ENCODE results near the gene CADPS. TPM values are rescaled to one million over a fixed set of nuclear protein-coding genes. Genes with fewer than 3 reads are reported as not detected.

CADPS gene
- total and polyA plus RNA-seq, 9 of the 15 experiments (the other 6 are each of a cell fraction or from before 2014, with no cell fraction given) = not detected

DNA sequence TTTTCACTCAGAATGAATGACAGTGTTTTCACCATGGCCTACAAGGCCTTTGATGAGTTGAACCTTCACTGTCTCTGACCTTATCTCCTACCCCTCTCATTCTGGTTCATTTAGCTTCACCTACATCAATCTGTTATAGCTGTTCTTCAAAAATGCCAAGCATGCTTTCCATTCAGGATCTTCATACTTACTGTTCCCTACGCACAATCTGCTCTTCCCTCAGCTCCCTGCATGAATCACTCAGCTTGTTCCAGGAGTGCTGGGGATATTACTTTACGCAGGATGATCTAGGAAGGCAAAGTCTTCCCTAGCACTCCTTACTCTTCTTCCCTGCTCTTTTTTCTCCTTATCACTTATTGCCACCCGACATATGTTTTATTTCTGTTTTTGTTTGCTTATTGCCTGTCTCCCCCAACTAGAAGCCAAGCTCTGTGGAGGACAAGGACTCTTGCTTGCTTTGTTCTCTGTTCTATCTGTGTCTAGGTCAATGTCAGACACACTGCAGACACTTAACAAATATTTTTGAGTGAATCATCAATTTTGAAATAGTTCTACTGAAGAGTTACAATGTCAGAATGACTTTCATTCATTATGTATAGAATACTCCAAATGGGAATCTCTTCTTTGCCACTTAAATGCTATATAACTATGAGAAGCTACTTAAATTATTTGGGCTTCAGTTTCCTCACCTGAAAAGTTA is 263.5 kb downstream of the CADPS start (continued):
- TF ChIP-seq, protein P1, sequence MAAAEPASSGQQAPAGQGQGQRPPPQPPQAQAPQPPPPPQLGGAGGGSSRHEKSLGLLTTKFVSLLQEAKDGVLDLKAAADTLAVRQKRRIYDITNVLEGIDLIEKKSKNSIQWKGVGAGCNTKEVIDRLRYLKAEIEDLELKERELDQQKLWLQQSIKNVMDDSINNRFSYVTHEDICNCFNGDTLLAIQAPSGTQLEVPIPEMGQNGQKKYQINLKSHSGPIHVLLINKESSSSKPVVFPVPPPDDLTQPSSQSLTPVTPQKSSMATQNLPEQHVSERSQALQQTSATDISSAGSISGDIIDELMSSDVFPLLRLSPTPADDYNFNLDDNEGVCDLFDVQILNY (CRISPR knock-in tag; IDR thresholded peaks at IDR 0.05) = no peak

DNA sequence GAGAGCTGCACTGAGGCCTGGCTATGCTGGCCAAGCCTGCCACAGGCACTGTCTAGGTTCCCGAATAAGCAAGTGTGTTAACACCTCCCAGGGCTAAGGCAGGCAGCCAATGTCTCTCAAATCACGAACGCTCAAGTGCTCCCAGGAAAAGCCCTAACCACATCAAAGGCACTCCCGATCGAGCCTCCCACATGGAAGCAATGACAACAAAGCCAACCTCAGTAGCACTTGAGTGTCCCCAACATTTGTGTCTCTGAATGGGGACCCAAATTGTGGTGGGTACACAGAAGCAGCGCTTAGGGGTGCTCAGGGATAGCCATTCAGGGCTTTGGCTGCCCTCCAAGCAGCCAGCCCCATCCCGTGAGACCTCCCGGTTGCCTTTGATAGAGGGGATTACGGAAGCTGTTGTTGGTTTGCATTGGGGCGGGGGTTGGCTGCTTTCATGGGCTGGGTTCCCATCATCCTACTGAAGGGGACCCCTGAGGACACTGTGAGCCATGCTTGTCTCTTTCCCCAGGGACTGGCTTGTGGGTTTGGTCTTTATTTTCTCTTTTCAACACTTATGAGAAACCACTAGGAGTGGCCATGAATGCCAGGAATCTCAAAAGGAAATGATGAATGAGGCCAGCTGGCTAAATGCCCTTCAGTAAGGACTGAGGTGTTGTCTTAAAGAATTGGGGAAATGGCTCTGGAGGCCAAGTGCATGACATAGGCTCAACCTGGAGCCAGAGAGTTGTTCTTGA is 267.8 kb downstream of the CADPS start:
- H3K27ac ChIP-seq (ENCODE audit: extremely low read depth, low read depth, low read length) = no peak overlapping the region
- no peaks in the 10 kb centered on the region for H4K20me1 ChIP-seq (replicated peaks; ENCODE audit: control insufficient read depth, insufficient read depth, low read length)
- ATAC-seq (no peak), DNase-seq (ENCODE audit: extremely low read depth in 1 of 4, low spot score in 3 of 4) (no peak), FAIRE-seq (no peak)
- no TSS peak for BruUV-seq (replicated peaks)
- H3K36me3 ChIP-seq (ENCODE audit: control insufficient read depth, insufficient read depth, low read length) = no peaks in the 10 kb centered on the region
- H3K79me2 ChIP-seq (ENCODE audit: control insufficient read depth, insufficient read depth, low read length) = no peaks in the 10 kb centered on the region
- 0% methylated on average over 8 of the region's 10 CpGs for WGBS (ENCODE audit: insufficient coverage, low coverage, missing lambda C conversion rate)
- no peaks in the 10 kb centered on the region for H3K4me1 ChIP-seq (replicated peaks in 1 of 2; ENCODE audit: control insufficient read depth in 2 of 2, insufficient read depth in 2 of 2, low read length in 2 of 2)
- no peak overlapping the region for H2AFZ ChIP-seq (ENCODE audit: low read depth, low read length)
- CTCF ChIA-PET (ENCODE audit: low intra/inter-chr PET ratio) = interaction anchor here (0.6 kb wide), 1 partner anchor 1372 kb away, joined by 3 read pairs; no protein-coding TSS in a partner anchor
- POLR2A ChIA-PET = no interaction called here
- H3K4me2 ChIP-seq (ENCODE audit: insufficient read depth, low read length) = no peak overlapping the region
- no peak overlapping the region for H3K9ac ChIP-seq (ENCODE audit: insufficient read depth in 1 of 2, low read depth in 2 of 2, low read length in 2 of 2)
- no peaks in the 10 kb centered on the region for H3K27me3 ChIP-seq (ENCODE audit: control insufficient read depth in 2 of 2, insufficient read depth in 2 of 2, low read length in 2 of 2)
- intact Hi-C loops (cut with micrococcal nuclease) (no loop called here), in situ Hi-C loops (cut with MboI) (no loop called here)
- no peak overlapping the region for H3K4me3 ChIP-seq
- H3K9me1 ChIP-seq (ENCODE audit: control insufficient read depth, insufficient read depth, low read length) = no peaks in the 10 kb centered on the region
- no peaks in the 10 kb centered on the region for H3K9me3 ChIP-seq (replicated peaks; ENCODE audit: control insufficient read depth, insufficient read depth, low read depth, low read length)
- TF ChIP-seq NONO (IDR thresholded peaks at IDR 0.05; ENCODE audit: low read depth in 2 of 2, low read length in 1 of 2) (no peak), ZNF699 (CRISPR knock-in tag; IDR thresholded peaks at IDR 0.05; ENCODE audit: insufficient replicate concordance) (no peak), RREB1 (CRISPR knock-in tag; IDR thresholded peaks at IDR 0.05) (no peak), NR3C1 (CRISPR knock-in tag; IDR thresholded peaks at IDR 0.05) (no peak), MYNN (IDR thresholded peaks at IDR 0.05) (no peak), MYNN (CRISPR knock-in tag; IDR thresholded peaks at IDR 0.05) (no peak), RBM39 (optimal IDR thresholded peaks at IDR 0.05; ENCODE audit: low read depth, low read length) (no peak)
- TF ChIP-seq, protein P2, sequence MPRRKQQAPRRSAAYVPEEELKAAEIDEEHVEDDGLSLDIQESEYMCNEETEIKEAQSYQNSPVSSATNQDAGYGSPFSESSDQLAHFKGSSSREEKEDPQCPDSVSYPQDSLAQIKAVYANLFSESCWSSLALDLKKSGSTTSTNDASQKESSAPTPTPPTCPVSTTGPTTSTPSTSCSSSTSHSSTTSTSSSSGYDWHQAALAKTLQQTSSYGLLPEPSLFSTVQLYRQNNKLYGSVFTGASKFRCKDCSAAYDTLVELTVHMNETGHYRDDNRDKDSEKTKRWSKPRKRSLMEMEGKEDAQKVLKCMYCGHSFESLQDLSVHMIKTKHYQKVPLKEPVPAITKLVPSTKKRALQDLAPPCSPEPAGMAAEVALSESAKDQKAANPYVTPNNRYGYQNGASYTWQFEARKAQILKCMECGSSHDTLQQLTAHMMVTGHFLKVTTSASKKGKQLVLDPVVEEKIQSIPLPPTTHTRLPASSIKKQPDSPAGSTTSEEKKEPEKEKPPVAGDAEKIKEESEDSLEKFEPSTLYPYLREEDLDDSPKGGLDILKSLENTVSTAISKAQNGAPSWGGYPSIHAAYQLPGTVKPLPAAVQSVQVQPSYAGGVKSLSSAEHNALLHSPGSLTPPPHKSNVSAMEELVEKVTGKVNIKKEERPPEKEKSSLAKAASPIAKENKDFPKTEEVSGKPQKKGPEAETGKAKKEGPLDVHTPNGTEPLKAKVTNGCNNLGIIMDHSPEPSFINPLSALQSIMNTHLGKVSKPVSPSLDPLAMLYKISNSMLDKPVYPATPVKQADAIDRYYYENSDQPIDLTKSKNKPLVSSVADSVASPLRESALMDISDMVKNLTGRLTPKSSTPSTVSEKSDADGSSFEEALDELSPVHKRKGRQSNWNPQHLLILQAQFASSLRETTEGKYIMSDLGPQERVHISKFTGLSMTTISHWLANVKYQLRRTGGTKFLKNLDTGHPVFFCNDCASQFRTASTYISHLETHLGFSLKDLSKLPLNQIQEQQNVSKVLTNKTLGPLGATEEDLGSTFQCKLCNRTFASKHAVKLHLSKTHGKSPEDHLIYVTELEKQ (CRISPR knock-in tag; IDR thresholded peaks at IDR 0.05) = no peak

All from K562 (cell line).